Parathyroid adenoma (tissue), 2 donors: ENCODE measurements around the gene NCF4.
A peak's percentile ranks its signal among the peaks of the same experiment; 100 is the strongest.

ENCODE experiments used
- H2AFZ ChIP-seq: fragments of 300-600 bp; sonication (generic); one replicate; pipeline ENCODE4 v1.7.0; 2017; ENCODE audit warnings: antibody characterized with exemption, mild to moderate bottlenecking
- H3K27ac ChIP-seq: fragments of 300-600 bp; sonication (generic); one replicate; pipeline ENCODE4 v1.7.0; 2017
- H3K27me3 ChIP-seq: fragments of 300-600 bp; sonication (generic); one replicate; pipeline ENCODE4 v1.7.0; 2017; ENCODE audit warnings: low read length; ENCODE audit not compliant: control insufficient read depth, insufficient read depth
- H3K36me3 ChIP-seq: fragments of 300-600 bp; sonication (generic); one replicate; pipeline ENCODE4 v1.7.0; 2017; ENCODE audit warnings: low read length; ENCODE audit not compliant: control insufficient read depth, insufficient read depth
- H3K4me1 ChIP-seq: fragments of 300-600 bp; sonication (generic); one replicate; pipeline ENCODE4 v1.7.0; 2017; ENCODE audit warnings: control low read depth
- H3K4me2 ChIP-seq: fragments of 300-600 bp; sonication (generic); one replicate; pipeline ENCODE4 v1.7.0; 2017; ENCODE audit warnings: low read length
- H3K4me3 ChIP-seq: fragments of 300-600 bp; sonication (generic); one replicate; pipeline ENCODE4 v1.7.0; 2017; ENCODE audit warnings: low read depth, low read length
- H3K79me2 ChIP-seq: fragments of 300-600 bp; sonication (generic); one replicate; pipeline ENCODE4 v1.7.0; 2017; ENCODE audit warnings: control low read depth
- H3K9ac ChIP-seq: fragments of 300-600 bp; sonication (generic); one replicate; pipeline ENCODE4 v1.7.0; 2017; ENCODE audit warnings: mild to moderate bottlenecking
- H3K9me3 ChIP-seq: fragments of 300-600 bp; sonication (generic); one replicate; pipeline ENCODE4 v1.7.0; 2017; ENCODE audit warnings: low read length; ENCODE audit not compliant: control insufficient read depth
- CTCF ChIP-seq: fragments of 300-600 bp; sonication (generic); IDR thresholded peaks from one replicate; pipeline ENCODE4 v1.7.0; 2017; ENCODE audit warnings: antibody characterized with exemption, mild to moderate bottlenecking
- donor health status: primary hyperparathyroidism.

NCF4 gene

GRCh38 chr22:36856792-36857135 is 4.0 kb upstream of the NCF4 start:
- no peak for TF ChIP-seq CTCF
- no peak overlapping the region for H3K4me3 ChIP-seq

GRCh38 chr22:36858156-36858555 is 2.6 kb upstream of the NCF4 start:
- Histone ChIP-seq H3K4me2 (no peak overlapping the region), H3K4me1 (peaks cover 5% of the 10 kb centered on the region), H3K36me3 (no peaks in the 10 kb centered on the region), H3K27ac (peak overlapping the region; percentile 15), H3K9me3 (no peaks in the 10 kb centered on the region), H3K27me3 (no peaks in the 10 kb centered on the region), H3K4me3 (no peak overlapping the region), H2AFZ (peak overlapping the region; percentile 50), H3K79me2 (no peaks in the 10 kb centered on the region), H3K9ac (no peak overlapping the region)
- no peak for TF ChIP-seq CTCF

More at GRCh38 chr22:36856792-36857135, 4.0 kb upstream of the NCF4 start:
- Histone ChIP-seq H2AFZ (no peak overlapping the region), H3K36me3 (no peaks in the 10 kb centered on the region), H3K27ac (no peak overlapping the region), H3K9ac (no peak overlapping the region), H3K27me3 (no peaks in the 10 kb centered on the region), H3K4me2 (no peak overlapping the region), H3K4me1 (peaks cover 5% of the 10 kb centered on the region), H3K79me2 (no peaks in the 10 kb centered on the region), H3K9me3 (no peaks in the 10 kb centered on the region)

- H3K79me2 ChIP-seq, result no peaks in the 10 kb centered on the region
- no peaks in the 10 kb centered on the region for H3K27me3 ChIP-seq
- no peaks in the 10 kb centered on the region for H3K36me3 ChIP-seq
- H3K4me3 ChIP-seq, result no peak overlapping the region
- H3K27ac ChIP-seq, result no peak overlapping the region
- H3K9ac ChIP-seq, result no peak overlapping the region
- H3K4me1 ChIP-seq, result peaks cover 5% of the 10 kb centered on the region
- no peak overlapping the region for H2AFZ ChIP-seq
- H3K9me3 ChIP-seq, result no peaks in the 10 kb centered on the region
- no peak overlapping the region for H3K4me2 ChIP-seq
- no peak for TF ChIP-seq CTCF
These were observed 1.8 kb upstream of the NCF4 start for GRCh38 chr22:36858966-36859365.

GRCh38 chr22:36860017-36860416 is 789 bp upstream of the NCF4 start:
- Histone ChIP-seq H3K27me3 (no peaks in the 10 kb centered on the region), H3K9ac (no peak overlapping the region), H3K36me3 (no peaks in the 10 kb centered on the region), H3K79me2 (no peaks in the 10 kb centered on the region), H3K27ac (no peak overlapping the region), H3K9me3 (no peaks in the 10 kb centered on the region), H3K4me3 (no peak overlapping the region), H3K4me1 (peaks cover 5% of the 10 kb centered on the region), H3K4me2 (no peak overlapping the region), H2AFZ (no peak overlapping the region)
- TF ChIP-seq CTCF, result no peak

- H2AFZ ChIP-seq, result no peak overlapping the region
- H3K36me3 ChIP-seq, result no peaks in the 10 kb centered on the region
- no peak for TF ChIP-seq CTCF
- H3K79me2 ChIP-seq, result no peaks in the 10 kb centered on the region
- H3K9ac ChIP-seq, result no peak overlapping the region
- no peak overlapping the region for H3K27ac ChIP-seq
- no peaks in the 10 kb centered on the region for H3K9me3 ChIP-seq
- H3K4me2 ChIP-seq, result no peak overlapping the region
- no peaks in the 10 kb centered on the region for H3K27me3 ChIP-seq
- peaks cover 5% of the 10 kb centered on the region for H3K4me1 ChIP-seq
- no peak overlapping the region for H3K4me3 ChIP-seq
These were observed 377 bp upstream of the NCF4 start for GRCh38 chr22:36860438-36860820.
